ENCODE data around the gene MKNK1.

DNA sequence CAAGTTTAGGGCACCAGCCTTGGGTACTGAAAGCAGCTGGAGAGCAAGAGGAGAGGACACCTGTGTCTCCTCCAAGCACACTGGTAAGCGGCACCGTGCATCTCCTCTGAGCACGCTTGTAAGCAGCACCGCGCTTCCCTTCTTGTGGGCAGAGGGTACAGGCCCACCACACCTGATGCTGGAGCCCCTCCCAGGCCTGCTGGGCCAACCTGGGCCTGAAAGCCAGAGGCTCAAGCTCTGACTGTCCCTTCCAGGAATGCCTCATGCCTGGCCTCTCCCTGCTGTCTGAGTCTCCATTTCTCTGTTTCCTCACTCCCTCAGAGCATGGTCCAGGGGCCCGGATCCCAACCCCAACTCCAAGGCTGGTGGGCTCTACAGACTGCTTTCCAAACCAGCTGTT lies 88.5 kb downstream of the MKNK1 start:
- TF ChIP-seq POLR2A (IDR thresholded peaks at IDR 0.05; ENCODE audit: low read length): no peak
- TF ChIP-seq GATA1 (IDR thresholded peaks at IDR 0.05; ENCODE audit: low read depth, low read length): no peak
